HT-29 (cell line): Measurements from ENCODE around the gene CTNNA3. TPM values are rescaled to one million over a fixed set of nuclear protein-coding genes. Genes with fewer than 3 reads are reported as not detected.

Experiments used
- DNase-seq: peaks from one replicate; pipeline ENCODE4 v3.0.0-alpha.2; 2015; ENCODE audit warnings: low spot score
- total RNA-seq: library from RNA; depleted of rRNA; stranded (reverse); fragments of >200 nt; shearing (Covaris generic); gene quantifications from 2 replicates; pipeline ENCODE4 v1.2.3, GENCODE V29; 2014

The CTNNA3 gene
- total RNA-seq, 1 experiment from 2014 or later, result not detected

DNA sequence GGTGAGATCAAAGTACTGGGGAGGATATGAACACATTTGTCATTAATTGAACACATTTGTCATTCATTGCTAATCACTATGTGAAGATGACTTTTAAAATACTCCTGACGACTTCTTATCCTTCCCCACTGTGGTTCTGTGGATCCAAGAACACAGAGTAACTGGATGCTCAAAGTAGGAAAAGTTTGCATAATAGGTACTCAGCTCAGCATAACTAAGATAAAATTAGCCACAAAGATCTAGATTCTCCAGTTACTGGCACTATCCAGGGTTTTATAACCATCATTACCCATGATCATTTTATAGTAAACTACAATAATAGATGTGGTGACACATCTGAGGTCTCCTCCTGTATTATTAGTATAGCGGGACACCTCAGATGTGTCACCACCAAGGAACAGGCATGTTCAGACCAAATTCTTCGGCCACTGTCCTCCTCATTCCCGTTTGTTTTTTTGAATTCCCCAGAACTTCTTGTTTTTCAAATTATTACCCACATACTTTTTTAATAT lies 933.7 kb downstream of the CTNNA3 start:
- DNase-seq, result no peak

DNA sequence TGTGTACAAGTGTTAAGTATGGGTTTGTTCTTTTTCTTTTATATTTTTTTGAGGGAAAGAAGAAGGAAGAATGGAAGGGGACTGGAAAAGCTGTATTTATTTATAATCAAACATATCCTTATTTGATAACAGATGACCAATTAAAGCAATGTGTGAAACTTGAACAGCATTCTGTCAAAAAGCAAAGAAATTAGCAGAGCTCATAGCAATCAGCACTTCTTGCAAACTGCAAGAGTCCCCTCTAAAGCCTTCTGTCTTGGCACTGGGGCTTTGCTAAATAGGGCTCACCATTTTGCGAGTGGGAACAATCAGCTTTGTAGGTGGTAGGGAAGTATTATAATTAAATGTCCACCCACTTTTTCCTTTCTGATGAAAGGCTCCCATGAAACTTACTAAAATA lies 935.1 kb downstream of the CTNNA3 start:
- DNase-seq, result no peak

DNA sequence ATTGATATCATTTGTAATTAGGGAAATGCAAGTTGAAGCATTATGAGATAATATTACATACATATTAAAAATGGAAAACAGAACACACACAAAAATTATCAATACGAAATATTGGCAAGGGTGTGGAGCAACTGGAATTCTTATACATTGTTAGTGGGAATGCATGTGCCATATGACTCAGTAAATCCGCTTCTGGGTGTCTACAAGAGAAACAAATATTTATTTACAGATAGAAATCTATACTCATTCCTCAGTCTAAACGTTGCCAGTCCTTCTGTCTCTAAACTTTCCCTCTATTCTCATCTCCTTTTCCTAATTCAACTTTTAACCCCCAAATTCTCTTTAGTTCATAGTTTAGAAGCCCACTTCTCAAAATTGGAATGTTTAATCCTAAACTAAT lies 940.5 kb downstream of the CTNNA3 start:
- no peak for DNase-seq

DNA sequence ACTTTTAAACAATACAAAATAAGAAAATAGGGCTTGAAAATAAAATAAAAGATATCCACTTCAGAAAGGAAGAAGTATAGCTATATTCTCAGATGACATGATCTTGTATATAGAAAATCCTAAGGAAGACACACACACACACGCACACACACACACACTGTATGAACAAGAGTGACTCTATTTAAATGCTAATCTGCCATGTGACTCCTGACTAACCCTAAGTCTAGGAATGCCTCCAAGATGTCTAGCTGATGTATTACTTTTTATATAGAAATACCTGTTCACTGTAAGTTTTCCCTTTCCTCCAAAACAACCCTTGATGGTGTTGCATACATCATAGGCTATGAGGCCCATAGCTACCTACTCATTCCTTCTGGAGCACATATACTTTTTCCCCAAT lies 943.3 kb downstream of the CTNNA3 start:
- no peak for DNase-seq

DNA sequence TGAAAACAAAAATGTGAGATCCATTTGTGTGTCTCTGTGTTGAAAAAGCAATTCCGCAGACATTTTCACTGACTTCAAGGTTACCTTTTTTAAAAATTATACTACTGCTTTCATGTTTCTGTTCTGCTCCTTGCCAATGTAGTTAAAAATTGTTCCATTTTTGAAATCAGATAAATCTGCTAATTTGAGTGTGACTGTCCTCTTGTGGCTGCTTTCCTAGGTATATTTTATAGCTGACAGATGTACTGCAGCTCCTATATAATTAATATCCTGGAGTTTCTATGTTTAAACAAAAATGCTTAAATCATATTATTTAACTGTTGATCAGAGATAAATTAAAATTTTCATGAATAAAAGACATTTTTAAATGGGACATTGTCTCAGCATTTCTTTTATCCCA lies 947.8 kb downstream of the CTNNA3 start:
- DNase-seq, result no peak

DNA sequence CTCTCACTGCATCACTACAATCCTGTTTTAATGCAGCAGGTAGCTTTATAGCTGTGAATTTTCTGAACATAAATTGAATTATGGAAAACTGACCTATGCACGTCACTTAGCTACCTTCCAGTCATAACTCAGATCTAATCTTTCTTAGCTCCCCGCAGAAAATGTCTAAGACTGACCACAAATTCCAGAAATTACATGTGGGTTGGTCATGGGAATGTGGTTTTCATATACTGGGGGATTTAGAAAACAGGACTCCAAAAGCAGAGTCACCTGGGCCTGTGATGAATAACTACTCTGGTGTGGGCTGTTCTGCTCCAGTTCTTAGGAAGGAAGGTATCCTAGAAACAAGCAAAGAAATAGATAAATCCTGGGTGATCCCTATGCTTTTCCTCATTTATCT lies 948.5 kb downstream of the CTNNA3 start:
- DNase-seq, result peak; percentile 4

DNA sequence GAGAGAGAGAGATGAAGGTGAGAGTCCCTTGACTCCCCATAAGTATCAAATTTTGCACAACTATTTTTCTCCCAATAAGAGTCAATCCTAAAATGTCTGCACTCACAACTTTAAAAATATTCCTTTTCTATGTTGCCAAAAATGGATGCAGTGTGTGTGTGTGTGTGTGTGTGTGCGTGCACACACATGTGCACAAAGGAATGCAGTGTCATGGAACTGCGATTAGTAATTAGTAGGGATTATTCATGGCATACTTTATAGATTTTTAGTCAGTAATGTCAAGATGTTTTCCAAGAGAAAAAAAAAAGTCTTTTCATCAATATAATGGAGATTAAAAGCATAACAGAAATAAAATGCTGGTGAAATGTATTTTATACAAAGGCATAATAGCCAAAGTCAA lies 949.3 kb downstream of the CTNNA3 start:
- DNase-seq, result no peak

DNA sequence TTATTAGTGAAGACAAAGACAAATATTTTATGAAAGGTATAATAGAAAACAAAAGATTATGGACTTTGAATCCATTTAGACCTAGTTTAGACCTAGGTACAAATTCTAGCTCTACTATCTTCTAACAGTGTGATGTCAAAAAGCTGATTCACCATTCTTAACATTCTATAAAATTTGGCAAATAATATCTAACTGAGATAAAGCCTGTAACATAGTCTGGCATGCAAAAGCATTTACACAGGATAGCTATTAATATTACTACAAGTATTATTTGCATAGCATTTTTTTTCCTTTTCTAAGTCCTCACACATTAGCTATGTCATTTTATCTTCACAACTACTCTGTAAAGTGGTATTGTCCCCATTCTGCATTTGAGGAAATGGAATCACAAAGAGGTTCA lies 949.7 kb downstream of the CTNNA3 start:
- DNase-seq, result no peak

DNA sequence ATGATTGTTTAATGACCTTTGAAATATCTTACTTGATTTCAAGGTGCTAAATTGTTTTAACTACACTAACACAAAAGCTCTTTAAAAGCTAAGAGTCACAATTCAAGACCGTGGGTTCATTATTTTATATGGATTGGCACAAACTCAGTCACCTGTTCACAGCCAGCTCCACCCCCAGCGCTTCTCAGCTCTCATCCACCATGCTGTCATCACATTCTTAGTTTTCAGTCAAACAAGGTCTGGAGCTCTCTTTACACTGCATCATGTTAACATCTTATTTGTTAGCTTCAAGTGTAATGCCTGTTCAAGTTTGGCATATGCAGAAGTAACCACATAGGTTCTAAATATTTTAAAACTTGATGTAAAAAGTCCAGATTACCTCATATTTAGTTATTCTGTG lies 951.1 kb downstream of the CTNNA3 start:
- no peak for DNase-seq

DNA sequence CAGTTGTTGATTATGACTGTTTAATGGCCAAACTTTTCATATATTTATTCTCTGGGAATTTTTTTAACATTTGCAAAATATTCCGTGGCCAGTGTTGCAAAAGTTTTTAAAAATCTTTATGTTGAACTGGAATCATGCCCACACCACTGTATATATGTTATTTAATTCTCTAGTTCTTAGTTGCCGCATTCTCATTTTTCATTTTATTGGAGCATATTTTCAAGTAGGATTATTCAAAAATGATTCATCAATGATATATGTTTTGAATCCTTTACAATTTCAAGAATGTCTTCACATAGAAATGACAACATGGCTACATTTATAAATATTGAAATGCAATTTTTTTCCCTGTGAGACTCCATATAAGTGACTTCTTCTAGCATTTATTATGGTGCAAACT lies 958.8 kb downstream of the CTNNA3 start:
- DNase-seq, result no peak

DNA sequence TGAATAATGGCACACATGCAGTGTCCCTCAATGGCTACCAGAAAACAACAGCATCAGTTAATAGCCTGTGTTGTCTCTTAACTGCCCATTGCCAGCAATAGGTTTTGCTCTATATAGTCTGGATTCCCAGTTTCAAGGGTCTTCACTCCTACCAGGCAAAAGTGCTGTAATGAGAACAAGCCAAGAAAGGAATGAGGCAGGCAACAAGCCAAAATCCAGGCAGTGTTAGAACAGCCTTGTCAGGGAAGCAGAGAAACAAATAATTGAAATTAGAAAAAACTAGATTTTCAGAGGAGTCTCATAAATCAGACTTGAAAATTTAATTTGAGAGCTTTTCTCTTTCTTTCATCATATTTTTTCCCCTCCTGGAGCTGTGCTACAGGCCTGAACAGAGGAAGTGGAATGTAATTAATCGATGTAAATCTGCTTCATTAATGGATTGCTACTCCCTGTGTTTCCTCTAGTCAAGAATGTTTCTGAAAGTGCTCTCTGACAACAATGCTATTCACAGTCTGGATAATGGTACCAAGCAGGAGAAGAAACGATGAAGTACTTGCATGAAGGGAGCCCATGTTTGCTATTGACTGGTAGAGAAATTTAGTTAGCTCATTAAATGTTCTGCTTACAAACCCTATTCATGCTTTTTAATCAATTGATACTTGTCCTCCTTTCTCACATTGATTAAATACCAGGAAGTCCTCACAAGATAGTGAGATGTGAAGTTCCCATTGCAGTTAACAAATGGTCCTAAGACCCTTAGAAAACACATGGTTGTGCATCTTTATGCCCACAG lies 972.2 kb downstream of the CTNNA3 start:
- DNase-seq, result no peak

DNA sequence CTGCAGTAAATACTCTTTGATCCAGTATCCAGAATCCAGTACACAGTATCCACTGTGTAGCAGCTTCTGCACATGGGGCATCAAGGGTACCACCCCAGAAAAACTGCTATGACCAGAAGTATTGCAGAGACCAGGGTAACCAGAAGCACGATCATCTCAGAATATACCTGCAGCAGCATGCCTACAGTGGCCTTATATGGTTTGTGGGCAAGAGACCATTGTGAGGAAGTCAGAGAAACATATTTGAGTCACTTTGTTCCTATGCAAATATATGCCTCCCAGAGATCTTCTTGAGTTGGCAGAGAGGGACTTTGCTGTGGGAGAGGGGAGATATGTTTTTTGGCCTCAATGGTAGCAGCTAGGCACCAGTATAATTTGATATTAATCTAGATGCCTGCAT lies 976.5 kb downstream of the CTNNA3 start:
- DNase-seq, result no peak

DNA sequence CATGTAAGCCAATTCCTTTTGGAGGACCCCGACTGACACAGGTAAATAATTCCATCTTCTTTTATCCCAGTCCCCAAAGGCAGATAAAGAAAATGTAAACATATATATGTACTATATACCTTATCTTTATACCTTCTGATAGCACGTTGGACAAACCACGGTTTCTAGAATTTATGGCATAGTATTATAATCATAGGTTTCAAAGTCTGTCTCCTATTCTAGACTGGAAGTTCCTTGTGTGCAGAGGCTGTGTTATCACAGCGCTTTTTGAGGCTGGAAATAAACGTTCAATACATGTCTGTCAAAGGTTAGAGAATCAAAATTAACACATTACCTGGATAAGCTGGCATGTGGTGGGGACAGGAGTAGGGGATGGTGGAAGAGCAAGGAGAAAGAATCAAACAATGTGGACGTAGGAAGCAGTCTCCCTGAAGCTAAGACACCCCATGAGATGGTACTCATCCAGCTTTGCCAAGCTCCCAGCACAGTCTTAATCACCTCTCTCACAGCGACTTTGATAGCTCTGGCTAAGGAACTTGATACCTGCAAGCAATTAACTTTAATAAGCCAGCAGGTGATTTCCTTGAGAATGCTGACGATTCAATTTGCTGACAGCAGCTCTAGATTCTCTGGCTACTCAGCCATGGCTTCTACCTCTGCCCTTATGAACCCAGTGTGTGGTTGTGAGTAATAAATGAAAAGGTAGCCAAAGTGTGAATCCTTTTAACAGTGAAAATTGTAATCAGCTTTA lies 978.6 kb downstream of the CTNNA3 start:
- no peak for DNase-seq

DNA sequence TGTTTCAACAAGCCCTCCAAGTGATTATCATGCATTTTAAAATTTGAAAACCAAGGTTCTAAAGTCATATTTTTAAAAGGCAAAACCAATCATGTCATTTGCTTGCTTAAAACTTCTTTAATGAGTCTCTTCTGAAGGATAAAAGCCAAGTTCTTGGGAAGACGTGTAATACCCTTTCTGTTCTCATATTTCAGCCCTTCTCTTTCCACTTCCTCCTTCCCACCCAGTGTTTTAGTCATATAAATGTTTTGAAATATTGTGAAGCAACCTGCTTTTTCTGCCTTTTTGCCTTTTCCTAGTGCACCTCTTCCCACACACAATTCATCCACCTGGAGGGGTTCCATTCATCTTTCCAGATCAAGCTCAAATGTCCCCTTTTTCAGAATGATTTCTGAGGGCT lies 981.3 kb downstream of the CTNNA3 start:
- DNase-seq, result no peak

DNA sequence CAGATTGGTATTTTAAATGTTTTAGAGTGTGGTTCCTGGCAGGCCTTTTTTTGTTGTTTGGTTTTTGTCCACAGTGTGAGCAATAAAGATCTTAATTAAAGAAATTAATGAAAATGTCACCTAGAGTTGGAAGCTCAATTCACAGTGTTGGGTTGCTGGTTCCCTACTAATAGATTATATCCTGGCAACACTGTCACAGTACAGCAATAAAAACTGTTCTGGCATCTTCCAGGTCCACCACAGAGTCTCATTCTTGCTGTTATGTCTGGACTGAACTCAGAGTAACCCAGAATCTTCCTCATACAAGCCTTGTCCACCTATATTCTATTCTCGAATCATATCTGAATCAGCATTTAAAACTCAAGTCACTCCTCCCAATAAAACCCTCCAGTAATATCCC lies 982.6 kb downstream of the CTNNA3 start:
- no peak for DNase-seq

DNA sequence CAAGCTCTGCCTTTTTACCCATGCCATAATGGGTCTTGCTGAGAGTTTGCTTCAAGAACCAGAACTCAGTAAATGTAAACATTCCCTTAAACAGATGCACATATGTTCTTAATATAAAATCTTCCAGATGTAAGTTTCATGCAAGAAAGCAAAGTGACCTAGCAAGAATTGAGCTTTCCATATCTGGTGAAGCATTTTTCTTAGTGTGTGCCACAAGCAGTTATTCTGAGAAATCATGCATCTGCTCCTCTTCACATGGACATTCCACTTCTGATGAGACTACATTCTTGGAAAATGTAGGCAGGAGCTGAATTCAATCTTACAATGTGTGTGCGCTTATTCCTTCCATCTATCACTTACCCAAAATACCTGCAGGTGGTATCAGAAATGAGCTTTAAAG lies 997.9 kb downstream of the CTNNA3 start:
- no peak for DNase-seq

DNA sequence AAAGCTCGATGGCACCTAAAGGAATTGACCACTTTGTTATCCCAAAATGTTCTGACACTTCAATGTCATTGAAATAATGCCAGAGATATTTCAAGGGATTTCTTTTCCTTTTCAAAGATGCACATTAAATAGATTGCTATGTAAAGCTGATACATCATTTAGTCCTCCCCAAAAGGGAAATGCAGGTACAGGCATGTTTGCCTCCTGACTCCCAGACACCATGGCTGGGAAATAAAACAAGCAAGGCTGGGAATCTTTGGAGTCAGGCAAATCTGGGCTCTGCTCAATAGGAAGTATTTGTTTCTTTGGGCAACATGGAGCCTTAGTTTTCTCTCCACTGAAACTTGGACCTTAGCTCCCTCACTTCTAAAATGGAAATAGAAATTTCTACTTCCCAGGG lies 1000.9 kb downstream of the CTNNA3 start:
- no peak for DNase-seq

DNA sequence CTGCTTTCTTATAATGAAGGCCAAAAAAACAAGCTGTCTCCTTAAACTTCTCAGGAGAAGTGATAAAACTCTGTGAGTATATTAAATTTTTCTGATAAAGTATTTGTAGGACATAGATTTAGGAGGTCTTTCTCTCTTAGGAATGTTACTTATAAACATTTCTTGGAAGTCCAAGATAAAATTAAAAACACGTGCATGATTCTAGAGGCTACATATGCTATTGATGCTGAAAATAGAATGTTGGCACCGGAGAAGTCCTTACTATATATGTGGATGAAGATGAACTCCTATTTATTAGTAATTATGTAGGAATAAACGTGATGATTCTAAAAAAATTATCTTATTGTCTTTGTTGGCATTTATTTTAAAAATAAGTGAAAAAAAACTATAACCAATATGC lies 1011.4 kb downstream of the CTNNA3 start:
- no peak for DNase-seq

DNA sequence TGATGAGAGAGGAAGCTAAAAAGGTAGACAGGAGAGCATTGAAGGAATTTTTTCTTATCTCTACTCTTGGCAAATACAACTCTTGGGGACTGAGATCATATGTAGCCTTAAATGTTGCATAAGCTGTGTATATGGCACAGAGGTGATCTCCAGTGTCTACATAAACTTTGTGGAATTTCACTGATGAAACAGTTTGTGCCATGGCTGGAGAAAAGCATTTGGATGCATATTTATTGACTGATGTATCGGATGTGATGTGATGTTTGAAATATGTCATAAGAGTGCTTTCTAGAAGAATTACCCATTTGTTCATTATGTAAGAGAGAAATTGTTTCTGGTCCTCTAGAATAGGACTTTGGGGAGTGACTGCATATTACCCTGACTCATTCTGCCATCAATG lies 1015.1 kb downstream of the CTNNA3 start:
- DNase-seq, result no peak

DNA sequence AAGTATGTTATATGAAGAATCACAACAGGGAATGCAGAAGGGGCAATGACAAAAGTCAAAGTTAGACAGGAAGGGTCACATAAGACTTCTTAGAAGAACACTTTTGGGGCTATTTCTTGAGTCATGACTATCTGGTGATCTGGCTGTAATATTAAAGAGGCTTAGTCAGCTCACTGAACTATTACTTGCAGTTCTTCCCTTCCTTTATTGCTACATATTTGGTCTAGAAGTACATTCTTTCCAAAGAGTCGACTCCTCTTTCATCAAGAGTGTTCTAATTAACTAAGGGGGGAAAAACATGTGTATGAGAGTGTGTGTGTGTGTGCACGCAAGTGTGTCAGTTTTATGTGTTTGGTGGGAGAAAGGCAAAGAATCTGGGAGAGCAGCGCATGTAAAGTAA lies 1017.5 kb downstream of the CTNNA3 start:
- DNase-seq, result no peak

DNA sequence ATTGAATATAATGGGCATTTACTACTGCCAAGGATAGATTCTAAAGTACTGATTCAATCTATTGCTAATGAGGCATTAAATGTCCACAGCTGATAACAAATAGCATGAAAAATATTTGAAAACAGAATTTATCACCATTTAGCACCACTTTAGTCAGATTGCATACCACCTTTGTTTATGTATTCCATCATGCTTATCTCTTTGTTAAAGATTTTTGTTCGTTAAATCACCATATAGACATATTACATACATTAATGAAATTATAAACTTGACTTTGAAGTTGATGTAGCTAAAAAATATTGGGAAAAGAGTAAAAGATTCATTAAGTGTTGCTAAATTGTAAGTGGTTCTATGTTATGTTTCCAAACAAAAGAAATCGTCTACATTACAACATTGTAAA lies 1022.9 kb downstream of the CTNNA3 start:
- DNase-seq, result no peak

DNA sequence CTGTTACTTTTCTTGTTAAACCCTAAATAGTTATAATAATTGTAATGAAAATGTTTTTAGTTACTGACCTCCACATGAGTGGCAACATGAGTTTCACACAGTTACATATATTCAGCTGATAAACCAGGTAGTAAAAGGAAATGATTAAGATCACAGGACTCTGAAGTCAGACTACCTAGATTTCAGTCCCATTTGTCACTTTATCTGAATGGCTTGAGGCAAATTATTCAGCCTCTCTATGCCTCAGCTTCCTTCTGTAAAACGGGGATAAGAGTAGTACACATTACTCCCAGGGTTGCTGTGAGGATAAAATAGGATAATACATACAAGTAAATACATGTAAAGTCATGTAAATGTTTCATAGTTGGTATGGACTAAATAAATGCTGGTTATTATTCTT lies 1024.4 kb downstream of the CTNNA3 start:
- no peak for DNase-seq

DNA sequence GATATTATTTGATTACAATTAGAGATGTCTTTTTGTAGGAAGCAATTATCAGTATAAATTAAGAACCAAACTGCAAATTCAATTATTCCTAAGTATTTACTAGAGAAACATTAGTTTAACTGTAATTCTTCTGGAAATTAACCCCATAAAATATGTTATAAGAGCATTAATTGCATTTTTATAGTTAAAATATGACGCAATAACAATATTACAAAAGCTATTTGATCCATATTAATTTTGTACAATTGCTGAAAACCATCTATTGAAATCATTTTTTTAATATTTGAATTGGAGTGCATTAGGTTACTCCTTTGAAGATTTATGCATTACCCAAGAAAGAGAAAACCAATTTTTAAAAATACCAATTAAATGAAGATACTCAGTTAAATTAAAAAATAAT lies 1024.9 kb downstream of the CTNNA3 start:
- no peak for DNase-seq
